HG03575 (cell line): ENCODE results near the gene PRR5.

ENCODE experiments used
- ATAC-seq: cut with Tn5 transposase; IDR thresholded peaks from one replicate; pipeline ENCODE4 v1.9.1; 2021; ENCODE audit not compliant: unreplicated experiment, insufficient number of reproducible peaks, low FRiP score; ENCODE audit errors: extremely low read depth

PRR5 gene

DNA sequence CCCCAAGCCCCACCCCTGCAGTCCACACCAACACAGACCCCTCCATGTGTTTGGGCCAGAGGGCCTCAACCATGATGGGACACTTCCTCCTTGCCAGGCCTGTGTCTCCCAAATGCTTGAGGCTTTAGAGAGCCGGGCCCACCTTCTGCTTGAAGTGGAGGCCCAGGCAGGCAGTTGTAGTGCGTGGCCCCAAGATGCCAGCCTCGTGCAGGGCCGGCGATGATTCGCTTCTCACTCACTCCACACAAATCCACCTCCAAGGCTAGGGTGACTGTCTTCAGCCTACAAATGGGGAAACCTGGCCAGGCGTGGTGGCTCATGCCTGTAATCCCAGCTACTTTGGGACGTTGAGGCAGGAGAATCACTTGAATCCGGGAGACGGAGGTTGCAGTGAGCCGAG is 5.7 kb downstream of the PRR5 start:
- ATAC-seq: no peak

- ATAC-seq: no peak
Measured at GRCh38 chr22:44709881-44710392, 7.9 kb downstream of the PRR5 start.

DNA sequence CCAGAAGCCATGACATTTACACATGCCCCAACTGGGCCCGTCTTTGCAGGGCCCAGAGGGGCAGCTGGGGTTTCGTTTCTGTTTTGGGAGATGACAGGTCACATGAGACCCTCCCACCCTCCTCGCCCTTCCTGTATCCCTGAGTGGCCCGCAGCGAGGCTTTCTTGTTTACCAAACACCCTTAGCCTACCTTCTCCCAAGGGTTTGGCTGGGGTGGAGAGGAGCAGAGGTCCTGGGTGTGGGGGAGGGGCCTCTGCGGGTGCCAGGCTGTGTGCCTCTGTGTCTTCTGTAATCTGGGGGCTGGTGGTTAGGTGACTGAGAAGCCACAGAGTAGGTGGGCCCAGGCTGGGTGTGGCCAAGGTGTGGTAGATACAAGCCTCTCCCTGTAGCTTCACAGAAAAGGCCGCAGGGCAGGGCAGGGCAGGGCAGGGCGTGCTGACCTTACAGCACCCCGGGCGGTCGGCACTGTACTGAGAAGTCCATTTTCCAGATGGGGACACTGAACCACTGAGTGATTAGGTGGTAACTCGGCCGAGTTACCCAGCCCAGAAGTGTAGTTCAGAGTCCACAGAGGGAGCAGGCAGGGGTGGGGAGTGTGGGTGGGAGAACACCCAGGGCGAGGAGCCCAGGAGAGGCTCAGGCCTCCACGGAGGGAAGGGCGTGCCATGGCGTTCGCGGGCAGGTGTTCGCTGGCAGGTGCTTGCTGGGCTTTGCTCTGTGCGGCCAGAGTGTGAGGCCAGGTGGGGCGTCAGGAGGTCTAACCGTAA is 8.7 kb downstream of the PRR5 start:
- ATAC-seq: no peak

DNA sequence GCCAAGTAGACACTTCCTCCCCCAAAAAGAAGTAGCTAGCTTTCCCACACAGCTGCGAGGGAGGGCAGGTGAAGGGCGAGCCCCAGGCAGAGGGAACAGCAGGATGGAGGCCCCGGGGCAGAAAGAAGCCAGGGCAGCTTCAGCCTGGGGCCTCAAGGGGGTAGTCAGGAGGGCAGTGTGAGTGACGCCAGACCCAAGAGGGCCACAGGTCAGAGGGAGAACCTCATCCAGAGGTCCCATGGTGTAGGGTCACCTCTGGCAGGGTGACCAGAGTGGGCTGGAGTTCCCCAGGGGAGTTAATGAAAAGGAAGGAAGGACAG is 9.2 kb downstream of the PRR5 start:
- ATAC-seq: no peak

DNA sequence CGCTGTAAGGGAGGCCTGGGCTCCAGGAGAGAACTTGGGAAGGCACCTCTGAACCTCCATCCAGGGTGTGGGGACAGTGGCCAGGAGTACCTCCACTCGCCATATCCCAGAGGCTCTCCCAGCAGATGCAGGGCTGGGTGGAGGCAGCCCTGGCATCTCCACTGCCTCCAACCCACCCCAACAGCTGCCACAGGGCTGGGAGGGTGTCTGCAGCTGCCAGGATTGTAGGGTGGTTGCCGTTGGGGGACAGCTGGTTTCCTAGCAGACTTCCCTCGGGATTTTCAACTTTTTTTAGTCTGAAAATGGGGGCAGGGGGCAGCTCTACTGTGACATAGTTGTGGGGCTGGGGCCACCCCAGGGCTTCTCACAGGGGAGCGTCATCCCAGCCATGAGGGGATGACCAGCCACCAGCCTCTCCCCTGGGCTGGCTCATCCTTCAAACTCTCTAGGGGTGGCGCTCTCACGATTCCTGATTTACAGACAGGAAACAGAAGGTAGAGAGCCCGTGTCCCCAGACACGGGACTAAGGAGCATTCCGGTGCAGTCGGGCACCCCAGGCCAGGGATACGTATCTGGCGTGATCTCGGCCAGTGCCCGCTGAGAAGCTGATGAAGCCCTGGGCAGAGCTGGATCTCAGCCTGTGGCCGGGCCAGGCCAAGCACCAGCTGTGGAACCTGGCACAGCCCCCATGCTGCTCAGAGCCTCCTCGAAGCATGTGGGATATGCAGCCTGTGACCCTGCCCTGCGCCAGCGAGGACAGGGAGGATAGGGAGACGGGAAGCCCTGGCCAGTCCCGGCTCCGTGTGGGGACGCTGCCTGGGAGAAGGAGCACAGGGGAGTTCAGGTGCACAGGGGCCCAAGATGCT is 9.9 kb downstream of the PRR5 start:
- no peak for ATAC-seq

DNA sequence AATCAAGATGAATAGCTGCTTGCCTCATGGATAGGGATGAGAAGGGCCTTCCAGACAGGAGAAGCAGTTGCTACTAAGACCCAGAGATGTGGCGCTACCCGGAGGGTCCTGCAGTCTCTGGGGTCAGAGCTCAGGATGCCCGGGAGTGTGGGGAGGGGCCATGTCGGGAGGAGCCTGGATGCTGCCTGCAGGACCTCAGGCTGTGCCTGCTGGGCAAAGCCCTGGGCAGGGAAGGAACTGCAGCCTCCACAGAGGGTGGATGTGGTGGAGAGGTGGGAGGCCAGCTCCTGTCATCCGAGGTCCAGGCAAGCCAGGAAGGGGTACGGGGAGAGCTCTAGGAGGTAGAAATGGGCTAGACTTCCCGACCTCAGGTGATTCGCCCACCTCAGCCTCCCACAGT is 11.0 kb downstream of the PRR5 start:
- no peak for ATAC-seq

- ATAC-seq: no peak
Measured at GRCh38 chr22:44714703-44715350, 12.8 kb downstream of the PRR5 start.

- no peak for ATAC-seq
Measured at GRCh38 chr22:44718418-44718817, 16.4 kb downstream of the PRR5 start.

DNA sequence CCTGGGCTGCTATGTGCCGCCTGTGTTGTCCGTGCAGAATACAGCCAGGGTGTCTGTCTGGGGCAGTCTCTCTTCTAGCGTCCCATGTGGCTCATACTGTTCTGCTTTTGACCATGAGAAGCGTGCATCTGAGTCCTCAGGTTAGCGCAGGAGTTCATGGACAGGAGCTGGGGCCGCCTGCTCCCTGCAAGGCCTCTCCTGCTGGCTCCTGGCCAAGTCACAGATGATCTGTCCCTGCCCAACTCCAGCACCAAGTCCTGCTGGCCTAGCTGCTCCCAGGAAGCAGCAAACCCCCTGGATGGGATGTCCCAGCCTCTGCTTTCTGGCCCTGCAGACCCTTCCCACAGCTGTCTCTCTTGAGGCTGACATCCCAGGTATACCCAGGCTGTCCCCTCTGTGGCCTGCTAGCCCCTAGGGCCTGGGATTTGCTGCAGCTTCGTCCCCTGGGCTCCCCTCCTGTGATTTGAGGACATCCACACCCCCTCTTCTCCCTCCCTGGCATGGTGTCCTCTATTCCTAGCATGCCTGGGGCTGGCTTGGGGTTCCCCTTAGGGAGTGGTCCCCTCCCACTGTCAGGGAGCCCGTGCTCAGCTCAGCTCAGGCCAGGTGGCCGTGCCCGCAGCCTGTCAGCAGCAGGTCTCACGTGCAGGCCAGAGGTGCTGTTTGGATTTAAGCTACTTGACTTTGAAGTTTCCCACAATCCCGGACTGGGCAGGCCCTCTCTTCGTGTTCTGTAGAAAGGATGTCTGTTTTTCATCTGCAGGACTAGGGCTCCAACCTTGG is 17.8 kb downstream of the PRR5 start:
- no peak for ATAC-seq

- ATAC-seq: no peak
Measured at GRCh38 chr22:44721213-44721612, 19.2 kb downstream of the PRR5 start.

DNA sequence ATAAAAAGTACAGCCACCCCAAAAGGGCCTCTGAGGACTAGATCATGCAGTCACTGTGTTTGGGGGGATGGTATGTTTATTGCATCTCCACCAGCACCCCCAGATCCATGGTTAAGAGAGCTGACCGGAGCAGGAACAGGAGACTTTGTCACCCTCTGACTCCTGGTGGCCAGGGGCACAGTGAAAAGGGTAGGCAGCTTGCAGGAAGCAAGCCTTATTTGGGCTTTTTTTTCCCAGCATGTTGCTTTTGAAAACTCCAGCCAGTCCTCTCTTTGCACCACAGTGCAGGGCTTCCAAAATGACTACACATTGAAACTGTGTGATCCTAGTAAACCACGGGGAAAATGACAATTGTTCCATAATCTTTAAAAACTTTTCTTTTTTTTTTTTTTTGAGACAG is 20.6 kb downstream of the PRR5 start:
- no peak for ATAC-seq

DNA sequence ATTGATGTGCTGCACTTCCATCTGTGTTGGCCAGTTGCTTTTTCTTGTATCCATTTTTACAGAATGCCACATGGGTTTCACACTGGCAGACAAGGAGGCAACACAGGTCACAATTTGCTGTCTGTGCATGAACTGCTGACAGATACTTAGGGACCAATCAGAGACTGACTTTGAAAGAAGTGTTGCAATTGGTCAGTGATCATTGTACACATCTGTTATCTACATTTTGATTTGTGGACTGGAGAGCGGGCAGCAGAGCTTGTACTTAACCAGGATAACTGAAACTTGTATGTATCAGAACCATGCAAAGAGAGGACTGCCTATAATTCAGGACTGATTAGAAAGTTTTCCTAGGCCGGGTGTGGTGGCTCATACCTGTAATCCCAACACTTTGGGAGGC is 21.8 kb downstream of the PRR5 start:
- no peak for ATAC-seq

DNA sequence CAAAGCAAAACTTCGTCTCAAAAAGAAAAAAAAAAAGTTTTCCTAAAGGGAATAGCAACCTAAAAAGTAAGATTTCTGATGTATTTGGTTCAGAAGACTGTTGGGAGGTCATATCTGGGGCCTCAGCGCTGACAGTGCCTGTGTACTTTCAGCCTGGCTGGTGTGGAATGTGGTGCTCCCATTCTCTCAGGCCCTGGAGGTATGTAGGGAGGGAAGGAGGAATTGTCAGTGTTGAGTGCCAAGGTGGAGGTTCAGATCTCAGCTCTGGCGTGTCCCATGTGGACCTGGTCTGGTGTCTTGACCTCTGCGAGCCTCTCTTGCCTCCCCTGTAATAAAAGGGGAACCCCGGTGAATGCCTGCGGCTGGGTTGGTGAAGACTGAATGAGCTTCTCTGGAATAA is 22.4 kb downstream of the PRR5 start:
- no peak for ATAC-seq

- no peak for ATAC-seq
Measured at GRCh38 chr22:44724859-44725258, 22.9 kb downstream of the PRR5 start.

DNA sequence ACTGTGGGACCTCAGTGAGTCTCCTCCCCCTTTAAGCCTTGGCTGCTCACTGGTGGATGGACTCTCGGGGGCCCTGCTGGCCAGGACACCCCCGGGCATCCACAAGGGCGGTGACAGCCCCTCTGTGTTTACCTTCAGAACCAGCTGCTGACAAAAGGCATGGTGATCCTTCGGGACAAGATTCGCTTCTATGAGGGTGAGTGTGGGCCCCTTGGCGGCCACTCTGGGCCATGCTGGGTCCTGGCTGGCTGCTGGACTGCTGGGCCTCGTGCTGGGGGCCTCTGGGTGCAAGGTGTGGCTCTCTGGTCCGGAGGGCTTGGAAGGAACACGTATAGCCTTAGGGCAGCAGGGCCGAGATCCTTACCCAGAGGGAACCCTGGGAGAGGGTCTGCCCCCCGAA is 24.4 kb downstream of the PRR5 start:
- ATAC-seq: no peak

- no peak for ATAC-seq
Measured at GRCh38 chr22:44727148-44727547, 25.1 kb downstream of the PRR5 start.

GRCh38 chr22:44727709-44728108 is 25.7 kb downstream of the PRR5 start:
- ATAC-seq: no peak

DNA sequence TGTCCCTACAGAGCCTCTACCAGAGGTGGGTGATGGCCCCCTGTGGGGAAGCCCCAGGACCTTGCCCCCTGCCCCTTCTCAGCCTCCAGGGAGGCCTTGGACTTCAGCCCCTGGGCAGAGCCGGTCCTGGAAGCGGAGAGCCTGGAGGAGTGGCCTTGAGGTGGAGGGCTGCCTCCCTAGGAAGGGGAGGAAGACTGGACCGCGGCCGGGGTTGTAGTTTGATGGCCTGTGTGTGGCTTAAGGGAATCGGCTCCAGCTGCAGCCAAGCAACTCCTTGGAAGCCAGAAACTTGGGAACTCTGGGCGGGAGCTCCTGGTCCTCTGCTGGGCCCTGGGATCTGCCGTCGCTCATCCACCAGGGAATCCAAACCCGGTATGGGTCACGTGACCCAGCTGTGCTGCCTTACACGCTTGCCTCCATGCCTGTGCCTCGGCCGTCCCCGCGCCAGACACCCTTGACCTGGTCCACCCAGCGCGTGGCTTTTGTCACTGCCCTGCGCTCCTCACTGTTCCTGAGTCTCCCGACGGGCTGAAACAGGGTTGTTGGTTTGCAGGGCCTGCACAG is 26.8 kb downstream of the PRR5 start:
- no peak for ATAC-seq
